HL-60 (cell line): ENCODE results near the gene PTEN.

Source experiments
- DNase-seq, 2 experiments: peaks; one replicate each; pipeline ENCODE4 v3.0.0-alpha.2; 2010 to 2020; ENCODE audit warnings: low read depth in 1 of 2, low spot score in 1 of 2
- H3K27ac ChIP-seq: fragments of 250-450 bp; sonication (Bioruptor Pico); replicated peaks from 2 replicates; pipeline ENCODE4 v1.5.1; 2020; ENCODE audit warnings: mild to moderate bottlenecking, moderate library complexity
- H3K27me3 ChIP-seq: fragments of 250-450 bp; sonication (Bioruptor Pico); 2 replicates; pipeline ENCODE4 v1.5.1; 2021; ENCODE audit warnings: mild to moderate bottlenecking, moderate library complexity; ENCODE audit not compliant: insufficient read depth, poor library complexity, severe bottlenecking
- H3K4me3 ChIP-seq: replicated peaks from 2 replicates; pipeline ENCODE4 v1.5.1; 2011; ENCODE audit warnings: mild to moderate bottlenecking, control low read depth, low read length; ENCODE audit not compliant: insufficient read depth
- CTCF ChIP-seq: IDR thresholded peaks from one replicate; pipeline ENCODE4 v1.5.1; 2011; ENCODE audit warnings: low read length, control low read depth, inconsistent platforms; ENCODE audit not compliant: insufficient read depth
- GABPA ChIP-seq: IDR thresholded peaks from 2 replicates; pipeline ENCODE4 v1.6.1; 2012; ENCODE audit warnings: low read depth
- POLR2AphosphoS5 ChIP-seq: IDR thresholded peaks from 2 replicates; pipeline ENCODE4 v1.6.1; 2012; ENCODE audit warnings: low read depth
- REST ChIP-seq: IDR thresholded peaks from 2 replicates; pipeline ENCODE4 v1.6.1; 2012; ENCODE audit warnings: low read depth; ENCODE audit not compliant: insufficient replicate concordance
- SPI1 ChIP-seq: IDR thresholded peaks from 2 replicates; pipeline ENCODE4 v1.6.1; 2012; ENCODE audit warnings: low read depth, mild to moderate bottlenecking, borderline replicate concordance

PTEN gene

GRCh38 chr10:87942884-87943527 lies 79.6 kb downstream of the PTEN start:
- H3K27ac ChIP-seq, result no peak overlapping the region
- TF ChIP-seq SPI1 (no peak), CTCF (no peak), POLR2AphosphoS5 (no peak), REST (no peak)
- no peak for DNase-seq
- H3K4me3 ChIP-seq, result no peak overlapping the region
- no peaks in the 10 kb centered on the region for H3K27me3 ChIP-seq

GRCh38 chr10:87945984-87946383 lies 82.6 kb downstream of the PTEN start:
- H3K27ac ChIP-seq, result no peak overlapping the region
- no peaks in the 10 kb centered on the region for H3K27me3 ChIP-seq
- no peak for TF ChIP-seq CTCF
- TF ChIP-seq REST, result no peak
- no peak for TF ChIP-seq POLR2AphosphoS5
- no peak for TF ChIP-seq SPI1
- TF ChIP-seq GABPA, result no peak
- H3K4me3 ChIP-seq, result no peak overlapping the region
- no peak for DNase-seq

- TF ChIP-seq POLR2AphosphoS5 (no peak), CTCF (no peak), SPI1 (no peak), GABPA (no peak), REST (no peak)
- no peak overlapping the region for H3K27ac ChIP-seq
- H3K27me3 ChIP-seq, result no peaks in the 10 kb centered on the region
- no peak for DNase-seq
- no peak overlapping the region for H3K4me3 ChIP-seq
Observed at GRCh38 chr10:87952612-87953011, 89.2 kb downstream of the PTEN start.
